Activated naive CD8-positive, alpha-beta T cell treated with anti-CD3 and anti-CD28 coated beads, Interleukin-2, amount 50 U/mL, for 16 hours (primary cell): ENCODE data around the gene PTPRD.

Experiments used
- DNase-seq: peaks from one replicate; pipeline ENCODE4 v3.0.0-alpha.2; 2020; ENCODE audit warnings: low read depth, low spot score

Gene PTPRD

GRCh38 chr9:8867148-8867547 lies 1745.7 kb downstream of the PTPRD start:
- DNase-seq: no peak

GRCh38 chr9:8864545-8864896 lies 1748.3 kb downstream of the PTPRD start:
- DNase-seq: no peak

- DNase-seq: no peak
Measured at GRCh38 chr9:8863886-8864544, 1748.8 kb downstream of the PTPRD start.

GRCh38 chr9:8863069-8863468 lies 1749.7 kb downstream of the PTPRD start:
- no peak for DNase-seq

- DNase-seq: no peak
Measured at GRCh38 chr9:8860925-8861324, 1751.9 kb downstream of the PTPRD start.

GRCh38 chr9:8860086-8860485 lies 1752.7 kb downstream of the PTPRD start:
- no peak for DNase-seq

GRCh38 chr9:8859416-8859815 lies 1753.4 kb downstream of the PTPRD start:
- no peak for DNase-seq

- DNase-seq: no peak
Measured at GRCh38 chr9:8858596-8859161, 1754.1 kb downstream of the PTPRD start.

- DNase-seq: no peak
Measured at GRCh38 chr9:8857926-8858595, 1754.7 kb downstream of the PTPRD start.

GRCh38 chr9:8857068-8857925 lies 1755.5 kb downstream of the PTPRD start:
- DNase-seq: no peak

GRCh38 chr9:8856396-8857067 lies 1756.3 kb downstream of the PTPRD start:
- no peak for DNase-seq

- DNase-seq: no peak
Measured at GRCh38 chr9:8855046-8855445, 1757.8 kb downstream of the PTPRD start.

- DNase-seq: no peak
Measured at GRCh38 chr9:8852301-8852864, 1760.4 kb downstream of the PTPRD start.

- DNase-seq: no peak
Measured at GRCh38 chr9:8850914-8851313, 1761.9 kb downstream of the PTPRD start.

GRCh38 chr9:8845808-8846207 lies 1767.0 kb downstream of the PTPRD start:
- DNase-seq: no peak

- DNase-seq: no peak
Measured at GRCh38 chr9:8845376-8845775, 1767.4 kb downstream of the PTPRD start.

- no peak for DNase-seq
Measured at GRCh38 chr9:8844549-8844948, 1768.3 kb downstream of the PTPRD start.

GRCh38 chr9:8842402-8843193 lies 1770.2 kb downstream of the PTPRD start:
- DNase-seq: no peak

GRCh38 chr9:8838136-8838535 lies 1774.7 kb downstream of the PTPRD start:
- no peak for DNase-seq

GRCh38 chr9:8835291-8835690 lies 1777.5 kb downstream of the PTPRD start:
- no peak for DNase-seq

- no peak for DNase-seq
Measured at GRCh38 chr9:8832955-8833354, 1779.8 kb downstream of the PTPRD start.
